ENCODE data around the gene GPATCH4. TPM values are rescaled to one million over a fixed set of nuclear protein-coding genes. Genes with fewer than 3 reads are reported as not detected.
"Not testable (repeated sequence)": the region's sequence is repeated elsewhere in the genome, so short reads cannot be mapped to it uniquely, and the experiment has no call there.

GPATCH4 gene
- total RNA-seq, 2 donors from 2014 or later = 8.9 to 9.6 TPM

- no peak for DNase-seq
- Histone ChIP-seq H3K9me3 (no peaks in the 10 kb centered on the region), H3K4me1 (peaks cover 16% of the 10 kb centered on the region), H3K27me3 (no peaks in the 10 kb centered on the region), H3K4me3 (no peak overlapping the region), H3K27ac (no peak overlapping the region), H3K36me3 (replicated peaks in 1 of 2; ENCODE audit: insufficient read depth in 1 of 2, low read depth in 2 of 2) (no peaks in the 10 kb centered on the region)
- ATAC-seq = no peak
- no peak for TF ChIP-seq CTCF (IDR thresholded peaks at IDR 0.05)
- TF ChIP-seq POLR2A (IDR thresholded peaks at IDR 0.05) = no peak
- WGBS, 2 donors = 65 to 70% methylated on average over 5 of the region's 5 CpGs
- intact Hi-C loops (cut with DNase I) = loop anchor here (10.0 kb wide), 1 partner anchor 135 kb away; no protein-coding TSS in a partner anchor
Observed at GRCh38 chr1:156589546-156589945, 11.7 kb downstream of the GPATCH4 start.

- ATAC-seq; H3K27ac ChIP-seq; H3K9me3 ChIP-seq; H3K36me3 ChIP-seq (replicated peaks in 1 of 2; ENCODE audit: insufficient read depth in 1 of 2, low read depth in 2 of 2); DNase-seq; H3K27me3 ChIP-seq; H3K4me3 ChIP-seq: not testable (repeated sequence)
- intact Hi-C loops (cut with DNase I) = loop anchor here (10.0 kb wide), 1 partner anchor 133 kb away; no protein-coding TSS in a partner anchor
- peaks cover 16% of the 10 kb centered on the region for H3K4me1 ChIP-seq
- WGBS, 2 donors = 76 to 85% methylated on average over 8 of the region's 8 CpGs
Observed at GRCh38 chr1:156587927-156588326, 13.4 kb downstream of the GPATCH4 start.

- no peak overlapping the region for H3K4me3 ChIP-seq
- no peak for TF ChIP-seq CTCF (IDR thresholded peaks at IDR 0.05)
- ATAC-seq = no peak
- no peak for DNase-seq
- H3K36me3 ChIP-seq (replicated peaks in 1 of 2; ENCODE audit: insufficient read depth in 1 of 2, low read depth in 2 of 2) = no peaks in the 10 kb centered on the region
- peaks cover 7% of the 10 kb centered on the region for H3K4me1 ChIP-seq
- 80 to 84% methylated on average over 3 of the region's 3 CpGs for WGBS, 2 donors
- intact Hi-C loops (cut with DNase I) = loop anchor here (10.0 kb wide), 1 partner anchor 132 kb away; no protein-coding TSS in a partner anchor
- no peak overlapping the region for H3K27ac ChIP-seq
- no peaks in the 10 kb centered on the region for H3K9me3 ChIP-seq
- H3K27me3 ChIP-seq = no peaks in the 10 kb centered on the region
Observed at GRCh38 chr1:156586892-156587477, 14.3 kb downstream of the GPATCH4 start.

- Histone ChIP-seq H3K27ac (no peak overlapping the region), H3K4me1 (peaks cover 5% of the 10 kb centered on the region), H3K27me3 (no peaks in the 10 kb centered on the region), H3K4me3 (no peak overlapping the region), H3K9me3 (no peaks in the 10 kb centered on the region), H3K36me3 (replicated peaks in 1 of 2; ENCODE audit: insufficient read depth in 1 of 2, low read depth in 2 of 2) (no peaks in the 10 kb centered on the region)
- ATAC-seq (no peak), DNase-seq (no peak)
- intact Hi-C loops (cut with DNase I) = loop anchor here (10.0 kb wide), 1 partner anchor 132 kb away; no protein-coding TSS in a partner anchor
- 52 to 67% methylated on average over 2 to 4 of the region's 4 CpGs for WGBS, 2 donors
- TF ChIP-seq CTCF (IDR thresholded peaks at IDR 0.05) = no peak
- no peak for TF ChIP-seq POLR2A (IDR thresholded peaks at IDR 0.05)
Observed at GRCh38 chr1:156586323-156586722, 15.0 kb downstream of the GPATCH4 start.

GRCh38 chr1:156584813-156585212, 16.5 kb downstream of the GPATCH4 start:
- ATAC-seq = no peak
- peak in 1 of 7 experiments; percentile 12 for TF ChIP-seq CTCF (IDR thresholded peaks at IDR 0.05)
- TF ChIP-seq POLR2A (IDR thresholded peaks at IDR 0.05) = no peak
- H3K27me3 ChIP-seq = no peaks in the 10 kb centered on the region
- no peaks in the 10 kb centered on the region for H3K4me1 ChIP-seq
- H3K9me3 ChIP-seq = no peaks in the 10 kb centered on the region
- H3K4me3 ChIP-seq = no peak overlapping the region
- intact Hi-C loops (cut with DNase I) = loop anchor here (10.0 kb wide), 1 partner anchor 130 kb away; no protein-coding TSS in a partner anchor
- no peak overlapping the region for H3K27ac ChIP-seq
- WGBS, 2 donors = 22 to 43% methylated on average over 11 of the region's 11 CpGs
- DNase-seq = no peak
- no peaks in the 10 kb centered on the region for H3K36me3 ChIP-seq (replicated peaks in 1 of 2; ENCODE audit: insufficient read depth in 1 of 2, low read depth in 2 of 2)
